Vagina (tissue), 2 donors: ENCODE data around the gene SLCO2A1. TPM values are rescaled to one million over a fixed set of nuclear protein-coding genes. Genes with fewer than 3 reads are reported as not detected.

Source experiments
- DNase-seq, 2 donors: peaks; one replicate each; pipeline ENCODE4 v3.0.0-alpha.2; 2017; ENCODE audit errors: extremely low spot score in 2 of 2
- H3K27ac ChIP-seq: fragments of 200-600 bp; sonication (generic); one replicate; pipeline ENCODE4 v1.5.1; 2019
- H3K27me3 ChIP-seq: fragments of 200-600 bp; sonication (generic); one replicate; pipeline ENCODE4 v1.5.1; 2019
- H3K36me3 ChIP-seq, 2 donors: fragments of 200-600 bp; sonication (generic); one replicate each; pipeline ENCODE4 v1.5.1; 2017 to 2019
- H3K4me1 ChIP-seq: fragments of 200-600 bp; sonication (generic); one replicate; pipeline ENCODE4 v1.5.1; 2019
- H3K4me3 ChIP-seq, 2 donors: fragments of 200-600 bp; sonication (generic); 1 replicate in 1 of 2; 2 replicates in 1 of 2; pipeline ENCODE4 v1.5.1; 2016 to 2019
- H3K9me3 ChIP-seq: fragments of 200-600 bp; sonication (generic); one replicate; pipeline ENCODE4 v1.5.1; 2019
- POLR2A ChIP-seq, 2 donors: fragments of 450-650 bp; IDR thresholded peaks; one replicate each; pipeline ENCODE4 v1.6.1; 2017; ENCODE audit warnings: antibody characterized with exemption in 2 of 2, mild to moderate bottlenecking in 2 of 2, moderate library complexity in 2 of 2
- POLR2AphosphoS5 ChIP-seq, 2 donors: sonication (generic); formaldehyde crosslinking; IDR thresholded peaks; one replicate each; pipeline ENCODE4 v1.9.0; 2017; ENCODE audit warnings: antibody characterized with exemption in 2 of 2, mild to moderate bottlenecking in 2 of 2, low read depth in 1 of 2; ENCODE audit not compliant: insufficient read depth in 1 of 2
- intact Hi-C: fragments of 100-400 bp; cut with DNase I; formaldehyde crosslinking; loops from one replicate; pipeline ENCODE4 v1.15.1; 2023
- total RNA-seq: library from RNA; depleted of rRNA; stranded (reverse); fragments of >200 nt; gene quantifications from one replicate; pipeline ENCODE4 v1.2.3, GENCODE V29; 2016
- TF ChIP-seq, protein P1 (sequence below), 3 experiments: fragments of 450-650 bp in 2 of 3; fragments of 200-600 bp in 1 of 3; sonication (generic) in 1 of 3; IDR thresholded peaks; one replicate each; pipeline ENCODE4 v1.5.1; 2017 to 2019; ENCODE audit warnings: antibody characterized with exemption in 3 of 3, mild to moderate bottlenecking in 2 of 3, moderate library complexity in 2 of 3

Gene SLCO2A1
- total RNA-seq, 1 donor from 2014 or later, result 40.3 TPM

- Histone ChIP-seq H3K4me1 (peaks cover 4% of the 10 kb centered on the region), H3K36me3 (no peaks in the 10 kb centered on the region), H3K27me3 (no peaks in the 10 kb centered on the region), H3K27ac (no peak overlapping the region), H3K9me3 (no peaks in the 10 kb centered on the region), H3K4me3 (no peak overlapping the region)
- peak; percentile 70 to 77 for DNase-seq
- TF ChIP-seq, protein P1, sequence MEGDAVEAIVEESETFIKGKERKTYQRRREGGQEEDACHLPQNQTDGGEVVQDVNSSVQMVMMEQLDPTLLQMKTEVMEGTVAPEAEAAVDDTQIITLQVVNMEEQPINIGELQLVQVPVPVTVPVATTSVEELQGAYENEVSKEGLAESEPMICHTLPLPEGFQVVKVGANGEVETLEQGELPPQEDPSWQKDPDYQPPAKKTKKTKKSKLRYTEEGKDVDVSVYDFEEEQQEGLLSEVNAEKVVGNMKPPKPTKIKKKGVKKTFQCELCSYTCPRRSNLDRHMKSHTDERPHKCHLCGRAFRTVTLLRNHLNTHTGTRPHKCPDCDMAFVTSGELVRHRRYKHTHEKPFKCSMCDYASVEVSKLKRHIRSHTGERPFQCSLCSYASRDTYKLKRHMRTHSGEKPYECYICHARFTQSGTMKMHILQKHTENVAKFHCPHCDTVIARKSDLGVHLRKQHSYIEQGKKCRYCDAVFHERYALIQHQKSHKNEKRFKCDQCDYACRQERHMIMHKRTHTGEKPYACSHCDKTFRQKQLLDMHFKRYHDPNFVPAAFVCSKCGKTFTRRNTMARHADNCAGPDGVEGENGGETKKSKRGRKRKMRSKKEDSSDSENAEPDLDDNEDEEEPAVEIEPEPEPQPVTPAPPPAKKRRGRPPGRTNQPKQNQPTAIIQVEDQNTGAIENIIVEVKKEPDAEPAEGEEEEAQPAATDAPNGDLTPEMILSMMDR (IDR thresholded peaks at IDR 0.05), result no peak
- TF ChIP-seq POLR2AphosphoS5 (IDR thresholded peaks at IDR 0.05; ENCODE audit: insufficient read depth in 1 of 2, low read depth in 1 of 2), result no peak
- no peak for TF ChIP-seq POLR2A (IDR thresholded peaks at IDR 0.05)
- intact Hi-C loops, result no loop called here
Measured at GRCh38 chr3:133938770-133939462, 90.8 kb downstream of the SLCO2A1 start.

DNA sequence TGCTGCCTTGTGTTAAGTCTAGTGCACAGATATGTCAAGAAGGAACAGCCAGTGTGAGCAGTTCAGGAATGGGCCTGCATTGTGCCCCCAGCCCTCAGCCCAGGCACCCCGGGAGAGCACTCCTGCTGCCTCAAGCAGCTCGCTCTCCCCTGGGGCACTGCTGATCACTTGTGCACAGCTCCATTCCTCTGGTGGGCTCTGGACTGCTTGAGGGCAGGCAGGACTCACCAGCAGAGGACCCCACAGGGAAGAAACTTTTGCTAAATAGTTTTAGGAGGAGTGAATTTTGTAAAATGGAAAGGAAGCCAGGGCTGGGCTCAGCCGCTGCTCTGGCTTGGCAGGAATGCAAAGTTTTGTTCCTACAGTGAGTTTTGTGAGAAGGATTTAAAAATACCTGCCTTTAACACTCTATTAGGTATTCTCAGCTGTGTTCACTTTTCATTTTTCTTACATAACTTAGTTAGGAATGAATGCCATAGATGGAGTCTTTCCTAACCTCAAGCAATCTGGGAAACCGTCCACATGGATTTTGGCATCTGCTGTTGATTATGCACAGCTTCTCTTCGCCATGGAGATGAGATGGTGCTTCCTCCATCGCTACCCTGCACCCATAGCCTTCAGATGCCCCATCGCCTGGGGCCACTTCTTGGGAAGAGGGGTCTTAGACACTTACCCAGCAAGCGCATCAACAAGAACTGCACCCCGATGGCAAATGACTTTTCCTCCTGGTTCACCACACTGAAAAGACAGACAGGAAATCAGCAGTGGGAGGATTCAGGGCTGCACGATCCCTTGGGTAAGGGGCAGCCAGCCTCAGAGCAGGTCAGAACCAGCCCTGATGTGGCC, 91.7 kb downstream of the SLCO2A1 start:
- no peaks in the 10 kb centered on the region for H3K4me1 ChIP-seq
- intact Hi-C loops, result no loop called here
- peak; percentile 70 to 84 for DNase-seq
- H3K27ac ChIP-seq, result no peak overlapping the region
- H3K9me3 ChIP-seq, result no peaks in the 10 kb centered on the region
- no peak for TF ChIP-seq POLR2A (IDR thresholded peaks at IDR 0.05)
- TF ChIP-seq, protein P1 (IDR thresholded peaks at IDR 0.05), result no peak
- no peak for TF ChIP-seq POLR2AphosphoS5 (IDR thresholded peaks at IDR 0.05; ENCODE audit: insufficient read depth in 1 of 2, low read depth in 1 of 2)
- no peaks in the 10 kb centered on the region for H3K27me3 ChIP-seq
- H3K36me3 ChIP-seq, result no peaks in the 10 kb centered on the region
- H3K4me3 ChIP-seq, result no peak overlapping the region

GRCh38 chr3:133937061-133937686, 92.6 kb downstream of the SLCO2A1 start:
- Histone ChIP-seq H3K27ac (no peak overlapping the region), H3K4me1 (no peaks in the 10 kb centered on the region), H3K36me3 (no peaks in the 10 kb centered on the region), H3K27me3 (no peaks in the 10 kb centered on the region), H3K4me3 (no peak overlapping the region), H3K9me3 (no peaks in the 10 kb centered on the region)
- intact Hi-C loops, result no loop called here
- DNase-seq, result peak; percentile 71 to 87
- TF ChIP-seq, protein P1 (IDR thresholded peaks at IDR 0.05), result no peak
- no peak for TF ChIP-seq POLR2A (IDR thresholded peaks at IDR 0.05)

- intact Hi-C loops, result no loop called here
- DNase-seq, result peak; percentile 40 to 79
- H3K36me3 ChIP-seq, result no peaks in the 10 kb centered on the region
- no peak overlapping the region for H3K4me3 ChIP-seq
- TF ChIP-seq POLR2A (IDR thresholded peaks at IDR 0.05) (no peak), POLR2AphosphoS5 (IDR thresholded peaks at IDR 0.05; ENCODE audit: insufficient read depth in 1 of 2, low read depth in 1 of 2) (no peak)
- TF ChIP-seq, protein P1 (IDR thresholded peaks at IDR 0.05), result no peak
- no peaks in the 10 kb centered on the region for H3K4me1 ChIP-seq
- H3K9me3 ChIP-seq, result no peaks in the 10 kb centered on the region
- H3K27me3 ChIP-seq, result no peaks in the 10 kb centered on the region
- no peak overlapping the region for H3K27ac ChIP-seq
Measured at GRCh38 chr3:133935843-133936769, 93.6 kb downstream of the SLCO2A1 start.
